CD4-positive, alpha-beta memory T cell (primary cell): ENCODE data around the gene TTLL1. TPM values are rescaled to one million over a fixed set of nuclear protein-coding genes. Genes with fewer than 3 reads are reported as not detected.

ENCODE experiments used
- CTCF ChIA-PET: fragments of 350-600 bp; sonication (Branson Sonifier 250); formaldehyde crosslinking; loops from one replicate; lab custom pipeline; 2021; ENCODE audit warnings: inconsistent platforms; ENCODE audit not compliant: partially characterized antibody; lab: Charles Lee
- POLR2A ChIA-PET: fragments of 350-600 bp; sonication (Branson Sonifier 250); formaldehyde crosslinking; loops from one replicate; lab custom pipeline; 2021; ENCODE audit not compliant: partially characterized antibody; lab: Charles Lee
- DNase-seq, 5 donors: peaks; one replicate each; pipeline versions ENCODE4 v3.0.0 to v3.0.0-alpha.2; 2020 to 2022; ENCODE audit warnings: mixed read lengths in 1 of 5
- H3K27ac ChIP-seq: one replicate; pipeline ENCODE4 v1.7.0; 2013; ENCODE audit warnings: low read depth, low read length
- H3K27me3 ChIP-seq: 2 replicates; pipeline ENCODE4 v1.7.0; 2013; ENCODE audit warnings: mild to moderate bottlenecking, low read length, moderate library complexity; ENCODE audit not compliant: insufficient read depth
- H3K36me3 ChIP-seq: 2 replicates; pipeline ENCODE4 v1.7.0; 2013; ENCODE audit warnings: mild to moderate bottlenecking, low read length, moderate library complexity; ENCODE audit not compliant: insufficient read depth
- H3K4me1 ChIP-seq: 2 replicates; pipeline ENCODE4 v1.7.0; 2013; ENCODE audit warnings: mild to moderate bottlenecking, low read length, moderate library complexity; ENCODE audit not compliant: insufficient read depth
- H3K4me3 ChIP-seq, 2 donors: one replicate each; pipeline ENCODE4 v1.7.0; 2013; ENCODE audit warnings: low read length in 2 of 2, mild to moderate bottlenecking in 1 of 2
- H3K9me3 ChIP-seq, 2 donors: one replicate each; pipeline ENCODE4 v1.7.0; 2013; ENCODE audit warnings: low read length in 2 of 2, control low read depth in 1 of 2; ENCODE audit not compliant: control insufficient read depth in 1 of 2
- H3K27ac Mint-ChIP-seq, 7 donors: one replicate each; pipeline ENCODE4 v1.8.0; 2020 to 2021; ENCODE audit warnings: mixed read lengths in 7 of 7, mild to moderate bottlenecking in 6 of 7, inconsistent platforms in 3 of 7, moderate library complexity in 3 of 7
- H3K27me3 Mint-ChIP-seq, 2 donors: one replicate each; pipeline ENCODE4 v1.8.0; 2020 to 2021; ENCODE audit warnings: mixed read lengths in 2 of 2
- H3K36me3 Mint-ChIP-seq, 2 donors: one replicate each; pipeline ENCODE4 v1.8.0; 2020 to 2021; ENCODE audit warnings: mixed read lengths in 2 of 2, inconsistent platforms in 1 of 2, mild to moderate bottlenecking in 1 of 2
- H3K4me1 Mint-ChIP-seq, 4 donors: one replicate each; pipeline ENCODE4 v1.8.0; 2020 to 2021; ENCODE audit warnings: mixed read lengths in 4 of 4, mild to moderate bottlenecking in 1 of 4
- H3K4me3 Mint-ChIP-seq, 8 donors: one replicate each; pipeline ENCODE4 v1.8.0; 2020 to 2021; ENCODE audit warnings: mixed read lengths in 8 of 8, mild to moderate bottlenecking in 7 of 8, moderate library complexity in 6 of 8, inconsistent platforms in 3 of 8
- H3K9me3 Mint-ChIP-seq, 8 donors: one replicate each; pipeline ENCODE4 v1.8.0; 2020 to 2021; ENCODE audit warnings: mixed read lengths in 8 of 8, mild to moderate bottlenecking in 5 of 8, inconsistent platforms in 3 of 8, moderate library complexity in 1 of 8
- intact Hi-C: fragments of 100-400 bp; cut with micrococcal nuclease; formaldehyde crosslinking; loops from one replicate; pipeline ENCODE4 v1.15.1; 2023
- polyA plus RNA-seq, 2 donors: library from polyadenylated mRNA; unstranded; fragments of 300-500 nt; fragmentation: Illumina TruSeq; gene quantifications; one replicate each; pipeline ENCODE4 v1.2.3, GENCODE V29; 2021
- total RNA-seq, 2 experiments: library from RNA; stranded (reverse); gene quantifications; one replicate each; pipeline ENCODE4 v1.2.3, GENCODE V29; 2021

The TTLL1 gene
- total and polyA plus RNA-seq, 4 experiments from 2014 or later: 6.4 to 15.6 (median 9.0) TPM

DNA sequence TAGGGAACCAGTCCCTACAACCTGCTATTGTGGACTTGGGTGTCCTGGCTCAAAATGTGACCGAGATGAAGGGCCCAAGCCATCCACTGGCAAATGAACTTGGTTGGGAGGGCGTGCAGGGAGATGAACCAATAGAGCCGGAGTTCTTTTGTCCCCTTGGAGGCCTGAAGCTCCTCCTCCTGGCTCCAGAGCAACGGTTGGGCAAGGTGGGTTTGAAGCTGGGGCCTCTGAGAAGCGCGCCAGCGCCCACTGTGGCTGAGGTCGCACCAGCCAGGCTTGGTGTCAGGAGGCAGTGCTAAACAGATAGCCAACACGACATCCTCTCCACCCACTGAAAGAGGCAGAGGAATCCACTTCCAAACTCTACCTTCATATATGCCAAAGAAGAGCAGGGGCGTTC is 38.2 kb downstream of the TTLL1 start:
- CTCF ChIA-PET: interaction anchor here (0.7 kb wide), 1 partner anchor 54 kb away, joined by 3 read pairs; no protein-coding TSS in a partner anchor

GRCh38 chr22:43047605-43048004 is 41.6 kb downstream of the TTLL1 start:
- H3K27ac Mint-ChIP-seq: no peak overlapping the region
- DNase-seq: no peak
- H3K4me1 Mint-ChIP-seq: peaks cover 0 to 4% (median 0%) of the 10 kb centered on the region in 4 donors
- Histone ChIP-seq H3K4me3 (no peak overlapping the region), H3K27ac (no peak overlapping the region), H3K36me3 (no peaks in the 10 kb centered on the region), H3K9me3 (no peaks in the 10 kb centered on the region), H3K4me1 (no peaks in the 10 kb centered on the region), H3K27me3 (no peaks in the 10 kb centered on the region)
- H3K9me3 Mint-ChIP-seq: no peaks in the 10 kb centered on the region
- CTCF ChIA-PET: interaction anchor here (1.0 kb wide), 1 partner anchor 12 kb away, joined by 3 read pairs; no protein-coding TSS in a partner anchor
- intact Hi-C loops: no loop called here
- H3K27me3 Mint-ChIP-seq: no peaks in the 10 kb centered on the region
- POLR2A ChIA-PET: no interaction called here
- H3K4me3 Mint-ChIP-seq: no peak overlapping the region
- peaks cover 4 to 14% of the 10 kb centered on the region in 2 donors for H3K36me3 Mint-ChIP-seq

More for the DNA sequence above, 38.2 kb downstream of the TTLL1 start:
- intact Hi-C loops: no loop called here
- no peaks in the 10 kb centered on the region for H3K27me3 ChIP-seq
- Mint-ChIP-seq H3K4me1 (no peaks in the 10 kb centered on the region), H3K27ac (no peak overlapping the region), H3K9me3 (no peaks in the 10 kb centered on the region), H3K4me3 (no peak overlapping the region), H3K27me3 (no peaks in the 10 kb centered on the region), H3K36me3 (peaks cover 6 to 23% of the 10 kb centered on the region in 2 donors)
- no peak for DNase-seq
- no peaks in the 10 kb centered on the region for H3K36me3 ChIP-seq
- H3K4me3 ChIP-seq: no peak overlapping the region
- no peak overlapping the region for H3K27ac ChIP-seq
- POLR2A ChIA-PET: no interaction called here
- H3K4me1 ChIP-seq: no peaks in the 10 kb centered on the region
- H3K9me3 ChIP-seq: no peaks in the 10 kb centered on the region

DNA sequence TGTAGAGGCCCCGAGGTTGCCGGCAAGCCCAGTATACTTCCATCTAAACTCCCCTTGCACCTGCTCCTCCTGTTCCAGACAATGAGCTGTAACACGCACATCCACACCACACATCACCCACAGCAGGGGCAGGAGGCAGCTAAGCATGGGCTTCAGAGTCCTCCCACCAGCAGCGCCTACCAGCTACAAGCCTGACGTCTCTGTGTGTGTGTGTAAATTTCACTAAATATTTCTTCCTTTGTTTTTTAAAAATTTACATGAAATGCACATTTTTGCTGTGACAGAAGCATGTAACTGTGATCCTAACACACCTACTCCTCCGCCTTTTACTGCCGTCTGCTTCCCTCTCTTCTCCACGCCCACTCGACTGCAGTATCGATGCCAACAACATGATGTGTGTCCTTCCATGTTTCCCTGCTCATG is 44.9 kb downstream of the TTLL1 start:
- Mint-ChIP-seq H3K9me3 (no peaks in the 10 kb centered on the region), H3K36me3 (peaks cover 3 to 5% of the 10 kb centered on the region in 2 donors), H3K4me1 (peaks cover 0 to 4% (median 0%) of the 10 kb centered on the region in 4 donors), H3K27me3 (no peaks in the 10 kb centered on the region), H3K4me3 (no peak overlapping the region), H3K27ac (peak overlapping the region in 1 of 7 donors; percentile 43)
- no peak for DNase-seq
- H3K9me3 ChIP-seq: no peaks in the 10 kb centered on the region
- POLR2A ChIA-PET: no interaction called here
- intact Hi-C loops: no loop called here
- H3K4me1 ChIP-seq: no peaks in the 10 kb centered on the region
- CTCF ChIA-PET: interaction anchor here (0.5 kb wide), 1 partner anchor 270 kb away, joined by 3 read pairs; no protein-coding TSS in a partner anchor
- H3K27ac ChIP-seq: no peak overlapping the region
- no peaks in the 10 kb centered on the region for H3K27me3 ChIP-seq
- no peak overlapping the region for H3K4me3 ChIP-seq
- no peaks in the 10 kb centered on the region for H3K36me3 ChIP-seq

DNA sequence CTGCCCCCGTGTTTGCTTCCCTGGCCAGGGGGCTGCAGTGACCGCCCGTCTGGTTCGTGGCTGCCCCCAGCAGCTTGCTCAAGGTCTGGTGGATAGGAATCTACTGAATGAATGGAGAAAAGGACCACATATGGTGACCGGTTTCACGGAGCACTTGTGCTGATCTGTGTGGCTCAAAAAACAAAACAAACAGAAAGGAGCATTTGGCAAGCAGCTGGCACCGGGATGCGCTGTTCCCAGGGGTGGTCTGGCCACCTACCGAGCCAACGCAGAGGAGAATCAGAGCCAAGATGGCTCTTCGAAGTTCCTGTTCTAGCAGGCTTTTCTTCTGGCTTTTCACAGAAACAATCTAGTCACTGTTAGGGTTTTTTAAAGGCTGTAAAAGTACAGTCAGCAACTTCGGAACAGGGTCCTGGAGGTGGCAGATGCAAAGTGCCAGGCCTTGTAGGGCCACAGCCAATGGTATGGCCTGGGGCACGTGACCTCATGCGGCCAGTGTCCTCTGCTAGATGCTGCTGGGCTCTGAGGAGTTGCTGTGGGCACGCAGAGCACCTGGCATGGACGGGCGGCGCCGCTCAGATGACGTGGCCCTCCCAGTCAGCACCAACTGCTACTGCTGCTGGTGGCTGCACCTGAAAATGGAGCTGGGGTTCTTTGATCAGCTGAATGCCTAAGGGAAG is 47.0 kb downstream of the TTLL1 start:
- no peak overlapping the region for H3K4me3 ChIP-seq
- H3K4me1 ChIP-seq: no peaks in the 10 kb centered on the region
- Mint-ChIP-seq H3K27ac (peak overlapping the region in 2 of 7 donors; percentile 5 to 36), H3K36me3 (peaks cover 3 to 5% of the 10 kb centered on the region in 2 donors), H3K4me1 (peaks cover 0 to 4% (median 0%) of the 10 kb centered on the region in 4 donors), H3K27me3 (no peaks in the 10 kb centered on the region), H3K9me3 (no peaks in the 10 kb centered on the region), H3K4me3 (no peak overlapping the region)
- no peaks in the 10 kb centered on the region for H3K36me3 ChIP-seq
- H3K9me3 ChIP-seq: no peaks in the 10 kb centered on the region
- CTCF ChIA-PET: no interaction called here
- POLR2A ChIA-PET: no interaction called here
- H3K27me3 ChIP-seq: no peaks in the 10 kb centered on the region
- no peak overlapping the region for H3K27ac ChIP-seq
- intact Hi-C loops: no loop called here
- DNase-seq: no peak

DNA sequence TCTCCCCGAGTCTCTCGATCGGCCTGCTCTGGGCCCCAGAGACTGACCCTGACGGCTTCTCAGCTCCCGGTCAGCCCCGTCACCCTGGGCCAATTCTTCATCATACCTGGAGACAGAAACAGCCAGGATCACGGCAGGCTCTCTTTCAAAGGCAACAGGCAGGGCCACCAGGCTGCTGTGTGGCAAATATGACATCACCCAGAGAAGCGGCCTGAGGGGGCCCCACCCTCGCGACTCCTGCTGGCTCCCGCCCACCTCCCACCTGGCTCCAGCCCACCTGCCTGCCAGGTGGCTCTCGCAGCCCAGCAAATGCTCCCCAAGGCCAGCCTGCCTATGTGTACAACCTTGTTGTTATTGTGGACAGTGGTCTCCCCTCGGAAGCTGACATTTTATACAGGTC is 49.4 kb downstream of the TTLL1 start:
- Mint-ChIP-seq H3K36me3 (no peaks in the 10 kb centered on the region), H3K9me3 (no peaks in the 10 kb centered on the region), H3K4me1 (peaks cover 0 to 4% (median 0%) of the 10 kb centered on the region in 4 donors), H3K27me3 (no peaks in the 10 kb centered on the region), H3K27ac (peak overlapping the region in 2 of 7 donors; percentile 15 to 43), H3K4me3 (no peak overlapping the region)
- DNase-seq: no peak
- POLR2A ChIA-PET: no interaction called here
- Histone ChIP-seq H3K4me1 (no peaks in the 10 kb centered on the region), H3K4me3 (no peak overlapping the region), H3K9me3 (no peaks in the 10 kb centered on the region), H3K27ac (no peak overlapping the region), H3K27me3 (no peaks in the 10 kb centered on the region), H3K36me3 (no peaks in the 10 kb centered on the region)
- intact Hi-C loops: no loop called here
- CTCF ChIA-PET: no interaction called here

GRCh38 chr22:43038325-43038724 is 50.9 kb downstream of the TTLL1 start:
- Histone ChIP-seq H3K4me3 (no peak overlapping the region), H3K27ac (no peak overlapping the region), H3K4me1 (no peaks in the 10 kb centered on the region), H3K9me3 (no peaks in the 10 kb centered on the region), H3K36me3 (no peaks in the 10 kb centered on the region), H3K27me3 (no peaks in the 10 kb centered on the region)
- intact Hi-C loops: no loop called here
- H3K36me3 Mint-ChIP-seq: no peaks in the 10 kb centered on the region
- peak overlapping the region in 1 of 8 donors; percentile 59 for H3K4me3 Mint-ChIP-seq
- H3K27ac Mint-ChIP-seq: peak overlapping the region in 1 of 7 donors; percentile 79
- no peaks in the 10 kb centered on the region for H3K27me3 Mint-ChIP-seq
- ChIA-PET POLR2A (no interaction called here), CTCF (no interaction called here)
- DNase-seq: no peak
- no peaks in the 10 kb centered on the region for H3K9me3 Mint-ChIP-seq
- H3K4me1 Mint-ChIP-seq: peaks cover 0 to 6% (median 5%) of the 10 kb centered on the region in 4 donors

DNA sequence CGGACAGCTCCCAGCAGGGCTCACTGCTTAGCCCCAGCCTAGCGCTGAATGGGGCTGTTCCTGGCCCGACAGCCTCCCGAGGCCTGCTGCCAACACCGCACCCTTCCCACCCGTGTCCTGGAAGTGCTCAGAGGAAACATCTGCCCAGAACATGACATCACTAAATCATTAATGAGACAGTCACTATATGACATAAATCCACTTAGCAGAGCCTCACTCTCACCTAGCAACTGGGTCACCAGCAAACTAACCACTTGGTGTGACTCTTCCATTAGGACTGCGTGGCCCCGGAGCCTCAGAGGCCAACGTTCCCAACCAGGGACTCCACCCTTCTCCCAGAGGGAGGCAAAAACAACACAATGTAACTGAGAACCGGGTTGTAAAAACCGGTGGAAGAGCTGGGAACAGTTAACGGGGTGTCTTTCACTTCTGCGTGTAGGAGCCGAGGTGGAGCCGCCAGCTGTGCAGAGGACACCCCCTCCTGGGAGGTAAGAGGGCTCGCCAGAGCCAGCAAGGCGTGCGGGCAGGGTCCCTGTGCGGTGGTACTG is 52.8 kb downstream of the TTLL1 start:
- H3K4me3 Mint-ChIP-seq: no peak overlapping the region
- DNase-seq: no peak
- H3K9me3 Mint-ChIP-seq: no peaks in the 10 kb centered on the region
- H3K9me3 ChIP-seq: no peaks in the 10 kb centered on the region
- H3K27ac ChIP-seq: no peak overlapping the region
- H3K4me3 ChIP-seq: no peak overlapping the region
- no peak overlapping the region for H3K27ac Mint-ChIP-seq
- H3K4me1 ChIP-seq: no peaks in the 10 kb centered on the region
- no peaks in the 10 kb centered on the region for H3K36me3 ChIP-seq
- CTCF ChIA-PET: interaction anchor here (2.3 kb wide), 1 partner anchor 168 kb away, joined by 7 read pairs; no protein-coding TSS in a partner anchor
- H3K4me1 Mint-ChIP-seq: peaks cover 0 to 6% (median 5%) of the 10 kb centered on the region in 4 donors
- intact Hi-C loops: no loop called here
- POLR2A ChIA-PET: no interaction called here
- H3K27me3 ChIP-seq: no peaks in the 10 kb centered on the region
- no peaks in the 10 kb centered on the region for H3K36me3 Mint-ChIP-seq
- H3K27me3 Mint-ChIP-seq: no peaks in the 10 kb centered on the region
